Upper lobe of left lung (tissue), 4 donors: ENCODE data around the gene RGS17.

Experiments used
- EP300 ChIP-seq, 4 donors: sonication (generic); formaldehyde crosslinking; IDR thresholded peaks; one replicate each; pipeline ENCODE4 v1.5.1; 2017; ENCODE audit warnings: antibody characterized with exemption in 4 of 4, control low read depth in 2 of 4
- TF ChIP-seq, protein P1 (sequence below), 6 experiments: fragments of 450-650 bp in 4 of 6; fragments of 200-600 bp in 2 of 6; sonication (generic) in 2 of 6; IDR thresholded peaks; one replicate each; pipeline ENCODE4 v1.5.1; 2016 to 2019; ENCODE audit warnings: antibody characterized with exemption in 6 of 6

DNA sequence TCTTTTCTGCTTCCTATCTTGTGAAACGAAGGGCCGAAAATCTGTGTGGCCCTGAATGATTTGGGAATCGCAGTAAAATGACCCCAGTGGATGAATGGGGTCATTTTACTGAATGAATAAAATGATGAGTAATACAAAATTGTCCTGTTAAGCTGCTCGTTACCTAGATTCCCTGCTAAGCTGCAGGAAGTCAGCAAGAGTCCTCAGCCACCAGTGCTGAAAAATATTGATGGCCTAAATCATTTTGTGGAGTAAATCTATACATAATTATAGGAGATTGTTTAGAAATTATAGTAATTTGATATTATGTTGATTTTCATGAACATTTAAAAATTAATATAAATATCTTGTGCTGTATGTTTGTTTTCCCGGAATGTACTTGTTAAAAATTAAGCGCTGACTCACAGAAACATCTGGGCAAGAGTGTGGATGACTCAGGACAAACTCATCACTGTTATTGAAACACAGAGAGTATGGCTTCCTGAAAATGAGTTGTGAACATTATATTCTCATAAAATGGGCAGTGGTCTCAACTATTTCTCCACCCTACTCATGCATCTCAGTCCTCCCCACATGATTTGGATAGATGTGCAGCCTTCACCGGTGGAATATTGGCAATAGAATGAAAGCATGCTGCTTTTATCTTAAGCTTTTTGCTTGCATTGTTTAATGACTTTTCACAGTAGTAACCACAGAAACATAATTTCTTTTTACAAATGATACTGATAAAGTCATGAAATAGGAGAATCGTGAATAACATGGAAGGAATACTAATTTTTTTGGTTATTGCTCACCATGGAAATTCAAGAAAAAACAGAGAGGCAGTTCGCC lies 36.2 kb upstream of the RGS17 start:
- TF ChIP-seq, protein P1, sequence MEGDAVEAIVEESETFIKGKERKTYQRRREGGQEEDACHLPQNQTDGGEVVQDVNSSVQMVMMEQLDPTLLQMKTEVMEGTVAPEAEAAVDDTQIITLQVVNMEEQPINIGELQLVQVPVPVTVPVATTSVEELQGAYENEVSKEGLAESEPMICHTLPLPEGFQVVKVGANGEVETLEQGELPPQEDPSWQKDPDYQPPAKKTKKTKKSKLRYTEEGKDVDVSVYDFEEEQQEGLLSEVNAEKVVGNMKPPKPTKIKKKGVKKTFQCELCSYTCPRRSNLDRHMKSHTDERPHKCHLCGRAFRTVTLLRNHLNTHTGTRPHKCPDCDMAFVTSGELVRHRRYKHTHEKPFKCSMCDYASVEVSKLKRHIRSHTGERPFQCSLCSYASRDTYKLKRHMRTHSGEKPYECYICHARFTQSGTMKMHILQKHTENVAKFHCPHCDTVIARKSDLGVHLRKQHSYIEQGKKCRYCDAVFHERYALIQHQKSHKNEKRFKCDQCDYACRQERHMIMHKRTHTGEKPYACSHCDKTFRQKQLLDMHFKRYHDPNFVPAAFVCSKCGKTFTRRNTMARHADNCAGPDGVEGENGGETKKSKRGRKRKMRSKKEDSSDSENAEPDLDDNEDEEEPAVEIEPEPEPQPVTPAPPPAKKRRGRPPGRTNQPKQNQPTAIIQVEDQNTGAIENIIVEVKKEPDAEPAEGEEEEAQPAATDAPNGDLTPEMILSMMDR (IDR thresholded peaks at IDR 0.05), result no peak
- TF ChIP-seq EP300 (IDR thresholded peaks at IDR 0.05), result no peak
